SK-N-MC (cell line): ENCODE results near the gene YEATS2.

ENCODE experiments used
- EZH2 ChIP-seq: fragments of 200-600 bp; sonication (generic); IDR thresholded peaks from one replicate; pipeline ENCODE4 v1.6.1; 2017; ENCODE audit warnings: antibody characterized with exemption
- FOXP2 ChIP-seq: optimal IDR thresholded peaks from 2 replicates; pipeline ENCODE3; 2011; ENCODE audit warnings: mild to moderate bottlenecking, moderate library complexity; ENCODE audit not compliant: insufficient read depth; ENCODE audit errors: extremely low read length, control extremely low read depth
- POLR2AphosphoS5 ChIP-seq: IDR thresholded peaks from 2 replicates; pipeline ENCODE4 v1.6.1; 2012; ENCODE audit warnings: mild to moderate bottlenecking, low read depth, low read length, borderline replicate concordance

GRCh38 chr3:183844606-183845005, 147.0 kb downstream of the YEATS2 start:
- TF ChIP-seq POLR2AphosphoS5 (no peak), EZH2 (no peak), FOXP2 (no peak)
